ENCODE results near the gene ALX4.

- TF ChIP-seq POLR2A (IDR thresholded peaks at IDR 0.05): no peak
- no peak for TF ChIP-seq CTCF (IDR thresholded peaks at IDR 0.05)
Measured at GRCh38 chr11:44274404-44274803, 35.5 kb downstream of the ALX4 start.
